ENCODE results near the gene HMOX1.
A peak's percentile ranks its signal among the peaks of the same experiment; 100 is the strongest.

HMOX1 gene, protein sequence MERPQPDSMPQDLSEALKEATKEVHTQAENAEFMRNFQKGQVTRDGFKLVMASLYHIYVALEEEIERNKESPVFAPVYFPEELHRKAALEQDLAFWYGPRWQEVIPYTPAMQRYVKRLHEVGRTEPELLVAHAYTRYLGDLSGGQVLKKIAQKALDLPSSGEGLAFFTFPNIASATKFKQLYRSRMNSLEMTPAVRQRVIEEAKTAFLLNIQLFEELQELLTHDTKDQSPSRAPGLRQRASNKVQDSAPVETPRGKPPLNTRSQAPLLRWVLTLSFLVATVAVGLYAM

DNA sequence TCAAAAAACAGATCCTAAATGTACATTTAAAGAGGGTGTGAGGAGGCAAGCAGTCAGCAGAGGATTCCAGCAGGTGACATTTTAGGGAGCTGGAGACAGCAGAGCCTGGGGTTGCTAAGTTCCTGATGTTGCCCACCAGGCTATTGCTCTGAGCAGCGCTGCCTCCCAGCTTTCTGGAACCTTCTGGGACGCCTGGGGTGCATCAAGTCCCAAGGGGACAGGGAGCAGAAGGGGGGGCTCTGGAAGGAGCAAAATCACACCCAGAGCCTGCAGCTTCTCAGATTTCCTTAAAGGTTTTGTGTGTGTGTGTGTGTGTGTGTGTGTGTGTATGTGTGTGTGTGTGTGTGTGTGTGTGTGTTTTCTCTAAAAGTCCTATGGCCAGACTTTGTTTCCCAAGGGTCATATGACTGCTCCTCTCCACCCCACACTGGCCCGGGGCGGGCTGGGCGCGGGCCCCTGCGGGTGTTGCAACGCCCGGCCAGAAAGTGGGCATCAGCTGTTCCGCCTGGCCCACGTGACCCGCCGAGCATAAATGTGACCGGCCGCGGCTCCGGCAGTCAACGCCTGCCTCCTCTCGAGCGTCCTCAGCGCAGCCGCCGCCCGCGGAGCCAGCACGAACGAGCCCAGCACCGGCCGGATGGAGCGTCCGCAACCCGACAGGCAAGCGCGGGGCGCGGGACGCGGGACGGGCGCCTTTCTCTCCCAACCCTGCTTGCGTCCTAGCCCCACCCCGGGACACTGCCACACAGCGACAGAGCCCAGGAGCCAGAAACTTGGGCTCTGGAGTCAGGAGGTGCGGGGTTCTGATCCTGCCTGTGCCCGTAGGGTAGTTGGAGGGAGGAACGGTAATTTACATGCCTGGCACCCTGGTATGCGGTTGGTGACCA is at the start of gene HMOX1:
HMOX1 (plus strand) TSS at position 560 of the 887 bp plus-strand sequence; CDS start at position 638, 78 bp downstream.
- DNase-seq, result peak; percentile 74

GRCh38 chr22:35332278-35332677 is 48.6 kb upstream of the HMOX1 start:
- DNase-seq, result no peak

DNA sequence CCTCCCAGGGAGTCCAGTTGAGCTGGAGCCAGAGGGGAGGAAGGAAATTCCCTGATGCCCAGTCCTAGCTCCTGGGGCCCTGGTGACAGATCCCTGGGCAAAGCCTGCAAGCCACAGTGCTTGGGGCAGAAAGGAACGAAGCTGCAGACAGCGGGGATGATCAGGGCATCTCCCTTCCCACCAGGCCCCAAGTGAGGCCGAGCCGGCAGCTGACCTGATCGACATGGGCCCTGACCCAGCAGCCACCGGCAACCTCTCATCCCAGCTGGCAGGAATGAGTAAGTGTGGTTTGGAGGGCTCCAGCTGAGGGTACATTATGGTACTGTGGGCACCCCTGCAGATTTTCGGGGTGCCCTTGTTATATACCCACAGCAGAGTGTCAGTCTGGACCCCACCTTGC is 47.7 kb upstream of the HMOX1 start:
- no peak for DNase-seq

GRCh38 chr22:35334004-35334403 is 46.9 kb upstream of the HMOX1 start:
- peak; percentile 62 for DNase-seq

DNA sequence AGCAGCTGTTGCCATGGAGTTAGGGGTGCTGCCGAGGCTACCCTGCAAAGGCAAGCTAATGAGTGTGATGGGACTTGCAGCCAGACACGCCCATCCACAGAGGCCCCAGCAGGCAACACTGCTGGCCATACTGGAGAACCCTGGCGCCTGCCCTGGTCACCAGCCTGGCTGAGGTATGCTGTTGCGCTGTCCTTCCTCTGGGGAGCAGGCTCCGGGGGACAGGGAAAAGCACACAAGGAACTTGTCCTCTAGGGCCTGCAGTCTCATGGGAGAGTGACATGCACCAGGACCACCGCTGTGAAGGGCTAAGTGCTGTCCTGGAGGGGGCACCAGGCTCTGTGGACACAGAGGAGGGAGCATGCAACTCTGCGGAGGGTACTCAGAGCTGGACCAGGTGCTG is 45.4 kb upstream of the HMOX1 start:
- DNase-seq, result no peak

- DNase-seq, result peak; percentile 50
Measured at GRCh38 chr22:35335936-35336781, 44.7 kb upstream of the HMOX1 start.

DNA sequence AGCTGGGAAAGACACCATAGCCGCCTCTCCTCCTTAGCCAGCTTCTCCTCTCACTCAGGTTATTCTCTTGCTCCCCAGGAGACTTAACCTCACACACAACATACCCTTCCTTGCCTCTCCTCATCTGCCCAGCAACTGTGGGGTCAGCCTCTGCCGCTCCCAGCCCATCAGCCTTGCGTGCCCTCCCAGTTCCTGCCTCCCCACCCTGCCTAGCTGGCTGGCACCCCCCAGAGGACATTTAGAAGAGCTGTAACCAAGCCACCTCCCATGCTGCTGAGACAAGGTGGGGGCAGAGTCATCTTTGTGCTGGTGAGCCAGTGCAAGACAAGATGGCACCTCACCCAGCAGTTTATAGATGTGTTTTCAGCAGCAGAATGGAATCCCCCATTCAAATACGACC is 43.0 kb upstream of the HMOX1 start:
- DNase-seq, result peak; percentile 42

GRCh38 chr22:35341090-35341874 is 39.6 kb upstream of the HMOX1 start:
- DNase-seq, result no peak

DNA sequence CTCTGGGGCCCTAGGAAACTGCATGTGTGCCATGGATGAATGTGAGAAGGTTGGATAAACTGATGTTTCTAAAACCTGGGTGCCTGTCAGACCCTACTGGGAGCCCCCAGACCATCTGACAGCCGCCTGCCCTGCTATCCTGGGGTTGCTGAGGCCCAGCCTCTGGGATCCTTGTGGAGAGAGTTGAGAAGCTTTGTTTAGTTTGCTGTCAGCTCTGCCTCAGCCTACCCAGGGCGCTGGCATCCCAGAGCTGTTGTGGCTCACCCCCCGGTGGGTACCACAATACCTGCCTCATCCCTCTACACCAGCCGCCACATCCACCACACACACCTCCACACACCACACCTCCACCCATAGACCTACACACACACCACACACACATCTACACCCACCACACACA is 38.5 kb upstream of the HMOX1 start:
- no peak for DNase-seq

GRCh38 chr22:35343664-35344550 is 37.0 kb upstream of the HMOX1 start:
- DNase-seq, result no peak

DNA sequence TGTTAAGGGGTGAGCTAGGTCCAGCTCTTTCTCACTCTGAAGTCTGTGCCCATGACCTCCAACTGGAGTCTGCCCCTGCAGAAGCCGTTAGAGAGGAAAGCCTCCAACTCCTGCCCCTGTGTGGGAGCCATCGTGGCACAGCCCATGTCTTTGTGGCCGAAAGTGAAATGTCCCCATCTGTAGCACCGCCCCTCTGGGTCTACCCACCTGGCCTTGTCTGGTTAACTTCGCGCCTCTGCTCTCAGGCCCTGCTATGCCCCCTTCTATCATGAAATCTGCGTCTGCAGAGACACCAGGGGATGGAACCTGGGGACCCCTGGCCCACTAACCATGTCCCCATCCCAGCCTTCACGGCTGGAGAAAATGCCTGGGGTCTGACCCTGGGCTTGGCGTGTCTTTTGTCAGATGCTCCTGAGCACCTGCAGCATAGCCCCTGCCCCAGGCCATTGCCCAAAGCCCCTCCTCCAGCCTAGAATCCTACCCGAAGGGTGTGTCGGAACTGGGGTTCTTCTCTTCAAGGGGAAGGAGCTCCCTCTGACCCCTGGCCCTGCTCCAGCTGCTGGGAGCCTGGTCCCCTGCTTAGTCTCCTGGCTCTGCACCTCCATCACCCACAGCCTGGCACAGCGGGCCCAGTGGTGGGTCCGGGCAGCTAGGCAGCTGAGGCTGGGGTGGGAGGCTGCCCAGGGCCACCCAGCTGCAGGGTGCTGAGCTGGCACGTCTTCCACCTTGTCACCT is 35.8 kb upstream of the HMOX1 start:
- no peak for DNase-seq

DNA sequence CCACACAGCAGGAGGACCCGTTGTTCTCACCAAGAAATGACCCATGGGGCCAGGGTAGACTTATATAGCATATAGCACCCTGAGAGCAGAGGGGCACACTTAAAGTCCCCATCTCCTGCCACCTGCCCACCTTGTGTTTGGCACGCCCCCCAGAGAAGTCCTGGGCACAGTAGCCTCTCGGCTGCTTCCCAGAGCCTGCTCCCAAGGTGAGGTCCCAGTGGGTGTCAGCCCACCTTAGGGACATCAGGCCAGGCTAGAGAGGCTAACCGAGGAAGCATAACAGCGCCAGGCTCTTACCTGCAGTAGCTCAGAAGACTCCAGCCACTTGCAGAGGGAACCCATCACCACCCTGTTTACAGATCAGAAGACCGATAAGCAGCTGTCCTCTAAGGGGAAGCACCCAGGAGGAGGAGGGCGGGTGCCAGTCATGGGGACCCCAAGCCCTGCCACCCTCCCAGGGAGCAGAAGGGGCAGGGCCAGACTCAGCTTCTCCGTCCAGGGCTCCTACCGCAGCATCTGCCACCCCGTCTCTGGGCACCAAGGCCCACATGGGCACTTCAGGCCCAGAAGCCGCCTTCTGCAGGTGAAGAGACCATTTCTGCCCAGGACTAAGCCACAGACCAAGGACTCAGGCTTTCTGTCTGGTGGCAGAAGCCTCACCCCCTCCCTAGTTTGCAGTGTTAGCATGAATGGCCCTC is 34.9 kb upstream of the HMOX1 start:
- no peak for DNase-seq

GRCh38 chr22:35346596-35347220 is 34.2 kb upstream of the HMOX1 start:
- DNase-seq, result no peak

DNA sequence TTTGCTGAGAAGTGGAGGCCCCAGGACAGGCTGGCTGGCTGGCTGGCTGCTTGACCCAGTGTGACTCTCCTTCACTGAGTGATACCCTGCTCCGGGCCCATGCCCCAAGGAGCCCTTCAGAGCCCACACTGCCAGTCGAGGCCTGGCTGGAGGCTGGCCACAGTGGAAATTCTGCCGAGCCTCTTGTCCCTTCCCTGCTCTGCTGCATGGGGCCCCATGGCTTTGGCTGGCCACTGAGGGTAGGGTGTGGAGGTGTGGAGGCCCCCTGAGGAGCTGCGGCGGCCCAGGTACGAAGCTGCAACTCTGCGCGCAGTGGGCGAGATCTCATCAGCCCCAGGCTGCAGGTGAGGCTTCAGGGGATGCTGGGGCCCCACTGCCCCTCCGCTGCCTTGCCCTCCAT is 33.4 kb upstream of the HMOX1 start:
- DNase-seq, result no peak

DNA sequence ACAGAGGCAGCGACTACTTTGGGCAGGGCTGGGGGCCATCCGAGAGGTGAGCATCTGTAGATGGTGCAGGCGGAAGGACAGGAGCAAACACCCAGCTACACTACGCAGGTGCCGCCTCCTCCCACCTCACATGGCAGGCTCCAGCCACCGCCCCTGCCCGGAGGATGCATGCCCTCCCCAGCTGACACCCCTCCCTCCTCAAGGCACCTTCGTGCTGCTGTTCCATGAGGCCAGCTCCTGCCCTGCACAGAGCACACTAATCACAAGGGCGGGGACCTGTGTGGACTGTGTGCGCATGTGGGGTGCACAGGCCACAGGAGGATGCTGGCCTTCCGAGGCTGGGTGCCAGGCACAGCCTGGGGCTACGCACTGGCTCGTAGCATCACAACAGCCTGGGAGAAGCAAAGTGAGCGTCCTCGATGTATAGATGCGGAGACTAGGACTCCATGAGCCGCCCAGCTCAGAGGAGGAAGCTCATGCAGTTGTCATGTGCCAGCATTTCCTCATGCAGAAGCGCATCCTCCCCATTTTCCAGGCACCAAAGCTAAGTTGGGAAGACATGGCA is 32.8 kb upstream of the HMOX1 start:
- no peak for DNase-seq

DNA sequence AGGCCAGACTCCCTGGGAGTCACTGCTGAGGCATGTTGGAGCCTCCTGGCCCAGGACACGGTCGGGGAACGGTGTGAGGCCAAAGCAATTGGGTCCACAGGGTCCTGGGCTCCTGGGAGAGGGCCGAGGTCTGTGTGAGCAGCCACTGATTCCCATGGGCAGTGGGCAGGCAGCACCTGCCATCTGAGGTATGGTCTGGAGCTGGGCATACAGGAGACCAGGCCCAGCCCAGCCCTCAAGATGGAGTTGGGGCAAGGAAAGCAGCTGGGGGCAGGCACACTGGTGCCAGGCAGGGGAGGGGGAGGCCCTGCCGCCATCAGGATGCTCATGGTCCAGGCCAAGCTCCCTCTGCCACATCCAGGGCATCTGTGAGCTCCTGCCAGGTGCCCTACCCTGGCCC is 32.2 kb upstream of the HMOX1 start:
- no peak for DNase-seq

- no peak for DNase-seq
Measured at GRCh38 chr22:35349368-35349703, 31.6 kb upstream of the HMOX1 start.

- no peak for DNase-seq
Measured at GRCh38 chr22:35349704-35350538, 31.0 kb upstream of the HMOX1 start.
